ENCODE measurements around the gene ZBTB45.
"Not testable (repeated sequence)": the region's sequence is repeated elsewhere in the genome, so short reads cannot be mapped to it uniquely, and the experiment has no call there.

DNA sequence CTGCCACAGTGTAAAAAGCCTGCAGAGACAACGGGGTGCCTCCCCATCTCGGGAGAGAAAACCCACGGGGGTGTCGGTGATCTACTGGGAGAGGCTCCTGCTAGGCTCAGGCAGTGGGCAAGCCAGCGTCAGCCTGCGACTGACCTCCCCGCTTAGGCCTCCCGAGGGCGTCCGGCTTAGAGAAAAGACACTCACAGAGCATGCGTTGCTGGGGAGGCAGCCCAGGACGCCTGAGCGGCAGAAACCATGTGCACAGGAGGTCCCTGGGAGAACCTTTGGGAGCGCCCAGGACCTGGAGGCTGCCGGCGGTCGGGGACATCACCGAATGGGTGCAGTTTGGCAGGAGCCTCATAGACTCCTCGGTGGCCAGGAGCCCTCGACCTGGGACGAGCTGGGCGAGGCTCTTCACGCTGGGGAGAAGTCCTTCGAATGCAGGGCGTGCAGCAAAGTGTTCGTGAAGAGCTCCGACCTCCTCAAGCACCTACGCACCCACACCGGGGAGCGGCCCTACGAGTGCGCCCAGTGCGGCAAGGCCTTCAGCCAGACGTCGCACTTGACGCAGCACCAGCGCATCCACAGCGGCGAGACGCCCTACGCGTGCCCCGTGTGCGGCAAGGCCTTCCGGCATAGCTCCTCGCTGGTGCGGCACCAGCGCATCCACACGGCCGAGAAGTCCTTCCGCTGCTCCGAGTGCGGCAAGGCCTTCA lies 48.6 kb downstream of the ZBTB45 start:
- TF ChIP-seq, protein P1, sequence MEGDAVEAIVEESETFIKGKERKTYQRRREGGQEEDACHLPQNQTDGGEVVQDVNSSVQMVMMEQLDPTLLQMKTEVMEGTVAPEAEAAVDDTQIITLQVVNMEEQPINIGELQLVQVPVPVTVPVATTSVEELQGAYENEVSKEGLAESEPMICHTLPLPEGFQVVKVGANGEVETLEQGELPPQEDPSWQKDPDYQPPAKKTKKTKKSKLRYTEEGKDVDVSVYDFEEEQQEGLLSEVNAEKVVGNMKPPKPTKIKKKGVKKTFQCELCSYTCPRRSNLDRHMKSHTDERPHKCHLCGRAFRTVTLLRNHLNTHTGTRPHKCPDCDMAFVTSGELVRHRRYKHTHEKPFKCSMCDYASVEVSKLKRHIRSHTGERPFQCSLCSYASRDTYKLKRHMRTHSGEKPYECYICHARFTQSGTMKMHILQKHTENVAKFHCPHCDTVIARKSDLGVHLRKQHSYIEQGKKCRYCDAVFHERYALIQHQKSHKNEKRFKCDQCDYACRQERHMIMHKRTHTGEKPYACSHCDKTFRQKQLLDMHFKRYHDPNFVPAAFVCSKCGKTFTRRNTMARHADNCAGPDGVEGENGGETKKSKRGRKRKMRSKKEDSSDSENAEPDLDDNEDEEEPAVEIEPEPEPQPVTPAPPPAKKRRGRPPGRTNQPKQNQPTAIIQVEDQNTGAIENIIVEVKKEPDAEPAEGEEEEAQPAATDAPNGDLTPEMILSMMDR (IDR thresholded peaks at IDR 0.05) = not testable (repeated sequence)
- TF ChIP-seq EZH2 (IDR thresholded peaks at IDR 0.05) = not testable (repeated sequence)

All from neural progenitor cell (in vitro differentiated cells).